HG02885 (cell line): Measurements from ENCODE around the gene ZRANB1.

Experiments used
- ATAC-seq: cut with Tn5 transposase; IDR thresholded peaks from one replicate; pipeline ENCODE4 v1.9.1; 2021; ENCODE audit warnings: mild to moderate bottlenecking; ENCODE audit not compliant: unreplicated experiment, poor library complexity

The ZRANB1 gene

GRCh38 chr10:125015356-125015944 lies 73.5 kb downstream of the ZRANB1 start:
- no peak for ATAC-seq

- ATAC-seq: no peak
Measured at GRCh38 chr10:125016123-125016522, 74.2 kb downstream of the ZRANB1 start.

- ATAC-seq: no peak
Measured at GRCh38 chr10:125016611-125017202, 74.8 kb downstream of the ZRANB1 start.

- ATAC-seq: no peak
Measured at GRCh38 chr10:125017547-125018298, 75.8 kb downstream of the ZRANB1 start.

DNA sequence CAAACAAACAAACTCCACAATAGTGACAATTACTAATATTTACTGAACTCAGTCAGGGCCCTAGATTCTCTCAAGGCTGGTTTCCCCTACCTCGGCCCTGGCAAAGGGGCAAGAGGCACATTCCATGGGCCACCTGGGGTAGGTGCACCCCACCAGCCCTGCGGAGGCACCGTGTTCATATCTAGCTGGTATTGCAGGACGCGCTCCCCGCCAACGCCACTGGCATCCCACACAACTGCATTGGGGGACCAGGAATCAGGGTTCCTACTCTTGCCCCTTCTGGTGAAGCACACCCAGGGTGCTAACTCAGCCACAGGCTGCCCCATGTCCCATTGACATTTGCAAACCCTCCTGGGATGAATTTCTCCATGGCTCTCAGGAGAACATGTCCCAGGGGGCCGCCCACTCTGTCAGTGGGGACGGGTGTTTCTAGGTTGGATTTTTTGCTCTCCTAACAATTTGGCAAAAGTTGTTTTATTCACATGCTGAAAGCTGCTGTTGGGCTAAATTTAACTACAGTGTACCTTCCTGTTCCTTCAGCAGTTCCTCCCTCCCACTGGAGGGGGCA lies 76.7 kb downstream of the ZRANB1 start:
- no peak for ATAC-seq

DNA sequence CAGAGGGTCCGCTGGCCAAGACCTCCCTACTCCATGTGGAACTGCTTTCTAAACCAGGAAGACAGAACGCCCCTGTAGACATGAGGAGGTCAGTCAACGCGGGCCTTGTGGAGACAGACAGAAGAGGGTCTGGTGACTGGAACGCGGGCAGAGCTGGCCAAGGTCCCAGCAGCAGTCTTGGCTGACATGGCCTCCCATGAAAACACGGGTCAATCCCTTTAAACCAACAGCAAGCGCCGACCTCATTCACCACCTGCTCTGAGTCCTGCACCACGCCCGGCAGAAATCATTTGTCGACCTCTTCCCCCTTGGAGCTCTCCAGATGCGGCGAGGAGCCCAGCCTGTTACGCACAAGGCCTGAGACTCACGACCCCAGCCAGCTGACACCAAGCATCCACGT lies 78.5 kb downstream of the ZRANB1 start:
- ATAC-seq: no peak

- ATAC-seq: no peak
Measured at GRCh38 chr10:125020871-125021270, 78.9 kb downstream of the ZRANB1 start.

- no peak for ATAC-seq
Measured at GRCh38 chr10:125021686-125022344, 79.9 kb downstream of the ZRANB1 start.

DNA sequence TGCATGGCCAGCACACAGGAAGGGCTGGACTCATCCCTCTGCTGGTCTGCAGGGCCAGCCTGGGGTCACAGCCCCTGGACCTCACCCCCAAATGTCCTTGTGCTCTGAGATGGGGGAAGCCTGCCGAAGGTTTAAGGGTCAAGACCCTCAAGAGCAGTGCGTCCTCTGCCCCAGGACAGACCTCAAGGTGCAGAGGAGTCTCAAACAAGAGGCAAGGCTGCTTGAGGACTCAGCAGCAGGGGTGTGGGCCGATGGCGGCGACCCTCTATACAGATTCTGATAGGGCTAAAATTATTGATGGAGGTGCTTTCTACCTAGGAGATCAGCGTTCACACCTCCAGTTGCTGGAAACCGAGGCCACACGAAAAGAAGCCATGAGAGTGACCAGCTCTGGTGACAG lies 80.7 kb downstream of the ZRANB1 start:
- no peak for ATAC-seq

GRCh38 chr10:125023255-125023654 lies 81.3 kb downstream of the ZRANB1 start:
- ATAC-seq: no peak

- no peak for ATAC-seq
Measured at GRCh38 chr10:125023862-125024496, 82.1 kb downstream of the ZRANB1 start.

DNA sequence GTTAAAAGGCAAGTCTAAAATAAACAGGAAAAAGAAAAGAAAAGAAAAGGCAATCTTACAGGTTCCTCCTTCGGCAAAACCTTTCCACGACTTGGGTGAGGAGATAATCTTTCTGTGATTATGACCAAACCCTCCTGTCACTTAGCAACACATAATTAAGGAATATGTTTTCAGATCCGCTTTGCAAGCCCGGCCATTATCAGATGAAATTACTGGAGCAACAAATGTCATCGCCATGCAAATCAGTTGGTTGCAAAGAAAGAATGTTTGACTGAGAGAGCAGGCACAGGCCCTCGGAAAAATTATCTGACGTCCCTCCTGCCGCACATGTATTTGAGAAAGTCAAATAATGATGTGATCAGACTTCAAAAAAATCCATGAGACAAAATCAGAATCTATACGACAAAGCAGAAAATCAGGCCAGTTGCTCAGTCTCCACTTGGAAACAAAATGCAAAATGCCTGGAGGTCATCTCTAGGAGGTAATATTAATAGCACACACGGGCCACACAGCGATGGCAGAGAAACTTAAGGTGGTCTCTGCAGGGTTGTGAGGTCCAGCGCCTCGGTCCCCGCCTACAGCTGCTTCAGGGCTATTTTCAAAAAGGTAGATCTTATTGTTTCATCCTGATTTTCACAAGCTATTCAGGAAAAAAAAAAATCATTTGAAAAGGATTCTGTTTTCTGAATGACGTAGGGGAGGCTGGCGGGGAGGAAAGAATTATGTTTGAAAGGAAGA lies 82.7 kb downstream of the ZRANB1 start:
- ATAC-seq: no peak

DNA sequence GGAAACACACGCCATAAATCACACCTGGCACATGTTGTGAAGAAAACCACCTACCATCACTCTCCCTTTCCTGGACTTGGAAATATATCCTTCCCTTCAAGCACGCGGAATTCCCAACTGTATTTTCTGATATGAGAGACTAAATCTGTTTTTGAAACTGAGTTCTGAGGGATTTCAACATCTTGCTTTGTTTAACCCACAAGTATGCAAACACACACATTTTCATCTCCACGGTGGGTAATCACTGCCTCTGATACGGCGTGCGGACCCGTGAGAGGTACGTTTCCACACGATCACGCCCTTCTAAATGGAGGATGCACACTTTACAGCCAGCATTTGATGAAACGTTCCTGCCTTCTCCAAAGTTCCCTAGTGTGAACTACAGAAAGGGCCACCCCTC lies 83.4 kb downstream of the ZRANB1 start:
- no peak for ATAC-seq

DNA sequence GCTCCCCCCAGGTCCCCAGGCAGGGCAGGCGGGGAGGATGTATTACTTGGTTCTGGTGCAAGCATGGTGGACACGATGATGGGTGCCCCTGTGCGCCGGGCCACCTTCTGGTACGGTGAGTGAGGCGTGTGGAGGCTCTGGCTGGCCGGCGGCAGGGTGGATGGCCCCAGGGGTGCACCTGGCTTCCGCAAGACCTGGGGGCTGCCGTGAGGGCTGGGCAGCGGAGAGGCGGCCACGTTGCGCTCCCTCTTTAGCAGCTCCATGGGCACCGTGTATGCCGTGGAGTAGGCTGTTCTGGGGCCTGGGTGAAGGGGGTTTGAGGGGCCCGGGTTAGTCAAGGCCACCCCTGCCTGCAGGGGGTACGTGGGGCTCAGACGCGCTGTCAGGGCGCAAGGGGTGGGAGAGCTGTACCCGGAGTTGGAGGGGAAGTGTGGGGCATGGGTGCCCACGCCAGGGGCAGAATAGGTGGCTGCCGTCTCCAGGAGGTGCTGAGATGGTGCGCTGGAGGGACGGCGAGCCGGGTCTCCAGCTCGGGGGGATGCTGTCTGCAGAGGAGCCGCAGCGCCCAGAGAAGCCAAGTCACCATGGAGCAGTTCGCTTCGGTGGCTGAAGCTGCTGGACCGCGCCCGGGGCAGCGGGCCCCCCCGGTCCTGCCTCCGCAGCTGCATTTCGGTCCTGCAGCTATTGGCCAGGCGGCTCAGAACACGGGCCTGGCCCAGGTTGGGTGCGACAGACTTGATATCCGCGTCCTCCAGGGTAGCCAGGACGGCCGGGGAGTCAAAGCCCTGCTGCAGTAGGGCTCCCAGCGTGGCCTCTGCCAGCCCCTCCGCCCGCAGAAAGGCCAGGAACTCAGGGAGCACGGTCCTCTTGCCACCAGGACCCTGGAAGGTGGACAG lies 84.4 kb downstream of the ZRANB1 start:
- no peak for ATAC-seq

GRCh38 chr10:125026974-125027735 lies 85.2 kb downstream of the ZRANB1 start:
- ATAC-seq: no peak

GRCh38 chr10:125027871-125028869 lies 86.2 kb downstream of the ZRANB1 start:
- no peak for ATAC-seq
